Measurements from ENCODE around the gene FSTL4. TPM values are rescaled to one million over a fixed set of nuclear protein-coding genes. Genes with fewer than 3 reads are reported as not detected.

Gene FSTL4
- total RNA-seq, 4 donors from 2014 or later: 0.27 TPM; not detected in 3

- 50% methylated on average over 1 of the region's 7 CpGs; no CpG with 5 or more reads in 1 of the 2 donors for WGBS, 2 donors (ENCODE audit: low coverage in 1 of 2)
- Histone ChIP-seq H3K4me1 (no peaks in the 10 kb centered on the region), H3K27ac (no peak overlapping the region), H3K9me3 (no peaks in the 10 kb centered on the region), H3K36me3 (no peaks in the 10 kb centered on the region), H3K27me3 (no peaks in the 10 kb centered on the region), H3K4me3 (no peak overlapping the region)
- in situ Hi-C loops (cut with MboI; ENCODE audit: low pct_ligation_motif_present in 1 of 4, low pct_unique_long_range_greater_than_20kb in 1 of 4, low sequenced_read_pairs in 3 of 4) (no loop called here), intact Hi-C loops (cut with DNase I; ENCODE audit: low total_unique reads) (no loop called here)
- DNase-seq: no peak
- TF ChIP-seq POLR2A (IDR thresholded peaks at IDR 0.05) (no peak), POLR2AphosphoS5 (IDR thresholded peaks at IDR 0.05) (no peak), EP300 (IDR thresholded peaks at IDR 0.05; ENCODE audit: low read depth) (no peak), CTCF (IDR thresholded peaks at IDR 0.05) (no peak)
Measured at GRCh38 chr5:133582971-133583370, 29.4 kb downstream of the FSTL4 start.

GRCh38 chr5:133581918-133582317 lies 30.4 kb downstream of the FSTL4 start:
- Histone ChIP-seq H3K4me3 (no peak overlapping the region), H3K9me3 (no peaks in the 10 kb centered on the region), H3K4me1 (no peaks in the 10 kb centered on the region), H3K27me3 (no peaks in the 10 kb centered on the region), H3K36me3 (no peaks in the 10 kb centered on the region), H3K27ac (no peak overlapping the region)
- TF ChIP-seq EP300 (IDR thresholded peaks at IDR 0.05; ENCODE audit: low read depth) (no peak), CTCF (IDR thresholded peaks at IDR 0.05) (no peak), POLR2AphosphoS5 (IDR thresholded peaks at IDR 0.05) (no peak), POLR2A (IDR thresholded peaks at IDR 0.05) (no peak)
- no peak for DNase-seq
- 78% methylated on average over 5 of the region's 5 CpGs; no CpG with 5 or more reads in 1 of the 2 donors for WGBS, 2 donors (ENCODE audit: low coverage in 1 of 2)
- intact Hi-C loops (cut with DNase I; ENCODE audit: low total_unique reads) (no loop called here), in situ Hi-C loops (cut with MboI; ENCODE audit: low pct_ligation_motif_present in 1 of 4, low pct_unique_long_range_greater_than_20kb in 1 of 4, low sequenced_read_pairs in 3 of 4) (no loop called here)

- Histone ChIP-seq H3K9me3 (no peaks in the 10 kb centered on the region), H3K4me3 (no peak overlapping the region), H3K27me3 (no peaks in the 10 kb centered on the region), H3K27ac (no peak overlapping the region), H3K4me1 (no peaks in the 10 kb centered on the region), H3K36me3 (no peaks in the 10 kb centered on the region)
- intact Hi-C loops (cut with DNase I; ENCODE audit: low total_unique reads) (no loop called here), in situ Hi-C loops (cut with MboI; ENCODE audit: low pct_ligation_motif_present in 1 of 4, low pct_unique_long_range_greater_than_20kb in 1 of 4, low sequenced_read_pairs in 3 of 4) (no loop called here)
- DNase-seq: no peak
- TF ChIP-seq POLR2AphosphoS5 (IDR thresholded peaks at IDR 0.05): no peak
- TF ChIP-seq EP300 (IDR thresholded peaks at IDR 0.05; ENCODE audit: low read depth): no peak
- TF ChIP-seq POLR2A (IDR thresholded peaks at IDR 0.05): no peak
- no peak for TF ChIP-seq CTCF (IDR thresholded peaks at IDR 0.05)
- WGBS, 2 donors (ENCODE audit: low coverage in 1 of 2): 69 to 80% methylated on average over 1 to 5 of the region's 5 CpGs
Measured at GRCh38 chr5:133581348-133581747, 31.0 kb downstream of the FSTL4 start.

- no peak for DNase-seq
- no peaks in the 10 kb centered on the region for H3K4me1 ChIP-seq
- H3K36me3 ChIP-seq: no peaks in the 10 kb centered on the region
- H3K27me3 ChIP-seq: no peaks in the 10 kb centered on the region
- no peaks in the 10 kb centered on the region for H3K9me3 ChIP-seq
- in situ Hi-C loops (cut with MboI; ENCODE audit: low pct_ligation_motif_present in 1 of 4, low pct_unique_long_range_greater_than_20kb in 1 of 4, low sequenced_read_pairs in 3 of 4): no loop called here
- no peak overlapping the region for H3K4me3 ChIP-seq
- TF ChIP-seq POLR2A (IDR thresholded peaks at IDR 0.05) (no peak), CTCF (IDR thresholded peaks at IDR 0.05) (no peak), POLR2AphosphoS5 (IDR thresholded peaks at IDR 0.05) (no peak), EP300 (IDR thresholded peaks at IDR 0.05; ENCODE audit: low read depth) (no peak)
- no peak overlapping the region for H3K27ac ChIP-seq
- WGBS, 2 donors (ENCODE audit: low coverage in 1 of 2): 77 to 80% methylated on average over 1 to 7 of the region's 7 CpGs
- intact Hi-C loops (cut with DNase I; ENCODE audit: low total_unique reads): no loop called here
Measured at GRCh38 chr5:133580618-133581017, 31.7 kb downstream of the FSTL4 start.

Measured in transverse colon (tissue), 4 donors.